HCT116 (cell line): ENCODE data around the gene ACVR1. TPM values are rescaled to one million over a fixed set of nuclear protein-coding genes. Genes with fewer than 3 reads are reported as not detected.

ENCODE experiments used
- ATAC-seq: fragments of 200-7000 bp; cut with Tn5 transposase; 2 replicates; pipeline ENCODE4 v1.9.1; 2020; ENCODE audit warnings: mild to moderate bottlenecking, moderate library complexity
- BruUV-seq: library from RNA; stranded (reverse); fragments of 400-500 nt; replicated peaks from 2 replicates; lab custom pipeline; 2021; lab: Mats Ljungman, UMichigan
- CTCF ChIA-PET: fragments of 300-600 bp; sonication (Branson Sonifier 250); formaldehyde crosslinking; loops from one replicate; lab custom pipeline; 2021; ENCODE audit warnings: antibody characterized with exemption; lab: Charles Lee
- POLR2A ChIA-PET: fragments of 300-600, 350-600 bp; sonication (Branson Sonifier 250); formaldehyde crosslinking; loops from one replicate; lab custom pipeline; 2021; ENCODE audit warnings: antibody characterized with exemption; lab: Charles Lee
- RAD21 ChIA-PET, 2 experiments: fragments of 300-600 bp; sonication (Branson Sonifier 250); formaldehyde crosslinking; loops; one replicate each; lab custom pipeline; 2023; ENCODE audit warnings: low total read pairs in 2 of 2; ENCODE audit not compliant: uncharacterized antibody in 2 of 2, unreplicated experiment in 2 of 2, low non-redundant PET in 1 of 2; lab: Charles Lee
- DNase-seq: peaks from one replicate; pipeline ENCODE4 v3.0.0-alpha.2; 2010; ENCODE audit warnings: low read depth, low spot score
- H2AFZ ChIP-seq: fragments of 200-600 bp; shearing (Covaris generic), sonication (generic); 2 replicates; pipeline ENCODE4 v1.6.1; 2017; ENCODE audit warnings: low read depth, mixed run types, mixed read lengths, antibody characterized with exemption, low read length; ENCODE audit not compliant: poor library complexity, severe bottlenecking
- H3K27ac ChIP-seq: 2 replicates; pipeline ENCODE4 v1.5.1; 2012; ENCODE audit warnings: low read depth, low read length
- H3K27me3 ChIP-seq: fragments of 200-600 bp; sonication (generic); 2 replicates; pipeline ENCODE4 v1.6.1; 2016; ENCODE audit warnings: mixed run types, low read length, mixed read lengths; ENCODE audit not compliant: insufficient read depth
- H3K36me3 ChIP-seq, 2 experiments: fragments of 200-500 bp in 1 of 2; fragments of 200-600 bp in 1 of 2; sonication (Bioruptor generic) in 1 of 2; sonication (generic) in 1 of 2; 2 replicates each; pipeline versions ENCODE4 v1.5.1 to v1.6.1; 2014 to 2016; ENCODE audit warnings: low read length in 2 of 2, inconsistent platforms in 1 of 2, mixed read lengths in 1 of 2, mixed run types in 1 of 2; ENCODE audit not compliant: insufficient read depth in 2 of 2, control insufficient read depth in 1 of 2
- H3K4me1 ChIP-seq, 2 experiments: fragments of 200-600 bp in 1 of 2; sonication (generic) in 1 of 2; 2 replicates each; pipeline versions ENCODE4 v1.5.1 to v1.6.1; 2012 to 2017; ENCODE audit warnings: low read length in 2 of 2, inconsistent platforms in 1 of 2, mild to moderate bottlenecking in 1 of 2, mixed read lengths in 1 of 2, mixed run types in 1 of 2, moderate library complexity in 1 of 2; ENCODE audit not compliant: insufficient read depth in 2 of 2, control insufficient read depth in 1 of 2
- H3K4me2 ChIP-seq: fragments of 200-600 bp; sonication (generic); 2 replicates; pipeline ENCODE4 v1.6.1; 2017; ENCODE audit warnings: mixed run types, low read length, mixed read lengths
- H3K4me3 ChIP-seq, 2 experiments: fragments of 200-600 bp in 1 of 2; sonication (generic) in 1 of 2; replicated peaks in 1 of 2; 2 replicates each; pipeline ENCODE4 v1.5.1; 2011 to 2016; ENCODE audit warnings: low read length in 2 of 2, control low read depth in 1 of 2, low read depth in 1 of 2, mild to moderate bottlenecking in 1 of 2, mixed read lengths in 1 of 2, mixed run types in 1 of 2
- H3K79me2 ChIP-seq: fragments of 200-600 bp; sonication (generic); 2 replicates; pipeline ENCODE4 v1.6.1; 2017; ENCODE audit warnings: mild to moderate bottlenecking, mixed run types, low read length, moderate library complexity, mixed read lengths; ENCODE audit not compliant: insufficient read depth
- H3K9ac ChIP-seq: fragments of 200-600 bp; sonication (generic); 2 replicates; pipeline ENCODE4 v1.6.1; 2016; ENCODE audit warnings: low read length, mixed read lengths
- H3K9me2 ChIP-seq: fragments of 200-600 bp; sonication (generic), shearing (Covaris generic); 2 replicates; pipeline ENCODE4 v1.6.1; 2017; ENCODE audit warnings: mixed run types, mild to moderate bottlenecking, moderate library complexity; ENCODE audit not compliant: insufficient read depth
- H3K9me3 ChIP-seq, 2 experiments: fragments of 200-500 bp in 1 of 2; fragments of 200-600 bp in 1 of 2; sonication (Bioruptor generic) in 1 of 2; sonication (generic) in 1 of 2; 2 replicates each; pipeline ENCODE4 v1.6.1; 2014 to 2017; ENCODE audit warnings: low read length in 2 of 2, mixed read lengths in 2 of 2, inconsistent platforms in 1 of 2, low read depth in 1 of 2, mild to moderate bottlenecking in 1 of 2, mixed run types in 1 of 2, moderate library complexity in 1 of 2; ENCODE audit not compliant: control insufficient read depth in 1 of 2, insufficient read depth in 1 of 2
- H4K20me1 ChIP-seq: fragments of 200-600 bp; sonication (generic), shearing (Covaris generic); 2 replicates; pipeline ENCODE4 v1.6.1; 2017; ENCODE audit warnings: mixed run types, mild to moderate bottlenecking, moderate library complexity; ENCODE audit not compliant: insufficient read depth
- CBX3 ChIP-seq: IDR thresholded peaks from 2 replicates; pipeline ENCODE4 v1.6.1; 2012; ENCODE audit warnings: low read depth
- EGR1 ChIP-seq: IDR thresholded peaks from 2 replicates; pipeline ENCODE4 v1.6.1; 2012; ENCODE audit warnings: low read depth
- ELF1 ChIP-seq: IDR thresholded peaks from 2 replicates; pipeline ENCODE4 v1.6.1; 2012; ENCODE audit warnings: low read depth, borderline replicate concordance
- FOSL1 ChIP-seq: IDR thresholded peaks from 2 replicates; pipeline ENCODE4 v1.6.1; 2012; ENCODE audit warnings: low read depth
- RAD21 ChIP-seq: IDR thresholded peaks from 2 replicates; pipeline ENCODE4 v1.6.1; 2012; ENCODE audit warnings: low read depth, mild to moderate bottlenecking
- SIN3A ChIP-seq: IDR thresholded peaks from 2 replicates; pipeline ENCODE4 v1.6.1; 2012; ENCODE audit warnings: low read depth
- TCF7L2 ChIP-seq: IDR thresholded peaks from 2 replicates; pipeline ENCODE4 v1.7.0; 2011; ENCODE audit warnings: borderline replicate concordance, inconsistent platforms; ENCODE audit not compliant: insufficient read depth, insufficient read length; ENCODE audit errors: extremely low read depth
- intact Hi-C: fragments of 100-400 bp; cut with micrococcal nuclease; formaldehyde crosslinking; loops from 2 replicates; pipeline ENCODE4 v1.10.0; 2022
- total RNA-seq: library from RNA; stranded (reverse); gene quantifications from one replicate; pipeline ENCODE4 v1.2.1, GENCODE V29; 2021; ENCODE audit not compliant: unreplicated experiment
- TF ChIP-seq, protein P1 (sequence below): IDR thresholded peaks from 2 replicates; pipeline ENCODE4 v1.6.1; 2012
- TF ChIP-seq, protein P2 (sequence below): IDR thresholded peaks from 2 replicates; pipeline ENCODE4 v1.6.1; 2012; ENCODE audit warnings: low read depth

Gene ACVR1
- total RNA-seq, 1 experiment from 2014 or later: 16.9 TPM

DNA sequence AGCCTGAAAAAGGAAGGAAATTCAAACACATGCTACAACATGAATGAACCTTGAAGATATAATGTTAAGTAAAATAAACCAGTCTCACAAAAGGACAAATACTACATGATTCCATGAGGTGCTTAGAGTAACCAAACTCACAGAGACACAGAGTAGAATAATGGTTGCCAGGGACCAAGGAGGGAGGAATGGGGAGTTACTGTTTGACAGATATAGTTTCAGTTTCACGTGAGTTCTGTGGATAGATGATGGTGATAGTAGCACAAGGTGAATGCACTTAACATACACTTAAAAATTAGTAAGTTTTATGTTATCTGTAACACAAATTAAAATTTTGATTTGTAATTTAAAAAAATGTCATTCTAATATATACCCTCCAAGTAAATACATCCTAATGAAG is 140.6 kb downstream of the ACVR1 start:
- CTCF ChIA-PET: no interaction called here
- no peaks in the 10 kb centered on the region for H3K79me2 ChIP-seq
- BruUV-seq: no TSS peak
- POLR2A ChIA-PET: no interaction called here
- DNase-seq (no peak), ATAC-seq (no peak)
- intact Hi-C loops: no loop called here
- no peak overlapping the region for H2AFZ ChIP-seq
- RAD21 ChIA-PET: no interaction called here
- H3K9me2 ChIP-seq: no peaks in the 10 kb centered on the region
- no peak overlapping the region for H3K9ac ChIP-seq
- no peak overlapping the region for H3K27ac ChIP-seq
- no peak overlapping the region for H3K4me2 ChIP-seq
- no peaks in the 10 kb centered on the region for H3K27me3 ChIP-seq
- TF ChIP-seq ELF1 (no peak), TCF7L2 (no peak), SIN3A (no peak), CBX3 (no peak), EGR1 (no peak), RAD21 (no peak), FOSL1 (no peak)
- TF ChIP-seq, protein P1, sequence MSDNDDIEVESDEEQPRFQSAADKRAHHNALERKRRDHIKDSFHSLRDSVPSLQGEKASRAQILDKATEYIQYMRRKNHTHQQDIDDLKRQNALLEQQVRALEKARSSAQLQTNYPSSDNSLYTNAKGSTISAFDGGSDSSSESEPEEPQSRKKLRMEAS: no peak
- TF ChIP-seq, protein P2, sequence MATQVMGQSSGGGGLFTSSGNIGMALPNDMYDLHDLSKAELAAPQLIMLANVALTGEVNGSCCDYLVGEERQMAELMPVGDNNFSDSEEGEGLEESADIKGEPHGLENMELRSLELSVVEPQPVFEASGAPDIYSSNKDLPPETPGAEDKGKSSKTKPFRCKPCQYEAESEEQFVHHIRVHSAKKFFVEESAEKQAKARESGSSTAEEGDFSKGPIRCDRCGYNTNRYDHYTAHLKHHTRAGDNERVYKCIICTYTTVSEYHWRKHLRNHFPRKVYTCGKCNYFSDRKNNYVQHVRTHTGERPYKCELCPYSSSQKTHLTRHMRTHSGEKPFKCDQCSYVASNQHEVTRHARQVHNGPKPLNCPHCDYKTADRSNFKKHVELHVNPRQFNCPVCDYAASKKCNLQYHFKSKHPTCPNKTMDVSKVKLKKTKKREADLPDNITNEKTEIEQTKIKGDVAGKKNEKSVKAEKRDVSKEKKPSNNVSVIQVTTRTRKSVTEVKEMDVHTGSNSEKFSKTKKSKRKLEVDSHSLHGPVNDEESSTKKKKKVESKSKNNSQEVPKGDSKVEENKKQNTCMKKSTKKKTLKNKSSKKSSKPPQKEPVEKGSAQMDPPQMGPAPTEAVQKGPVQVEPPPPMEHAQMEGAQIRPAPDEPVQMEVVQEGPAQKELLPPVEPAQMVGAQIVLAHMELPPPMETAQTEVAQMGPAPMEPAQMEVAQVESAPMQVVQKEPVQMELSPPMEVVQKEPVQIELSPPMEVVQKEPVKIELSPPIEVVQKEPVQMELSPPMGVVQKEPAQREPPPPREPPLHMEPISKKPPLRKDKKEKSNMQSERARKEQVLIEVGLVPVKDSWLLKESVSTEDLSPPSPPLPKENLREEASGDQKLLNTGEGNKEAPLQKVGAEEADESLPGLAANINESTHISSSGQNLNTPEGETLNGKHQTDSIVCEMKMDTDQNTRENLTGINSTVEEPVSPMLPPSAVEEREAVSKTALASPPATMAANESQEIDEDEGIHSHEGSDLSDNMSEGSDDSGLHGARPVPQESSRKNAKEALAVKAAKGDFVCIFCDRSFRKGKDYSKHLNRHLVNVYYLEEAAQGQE: no peak
- H3K4me3 ChIP-seq: no peak overlapping the region
- H4K20me1 ChIP-seq: no peaks in the 10 kb centered on the region
- peaks cover 2 to 4% of the 10 kb centered on the region in 2 experiments; a peak in 2 of 4 replicates for H3K36me3 ChIP-seq
- H3K9me3 ChIP-seq: no peaks in the 10 kb centered on the region
- H3K4me1 ChIP-seq: no peaks in the 10 kb centered on the region
